ENCODE data around the gene GPC1. TPM values are rescaled to one million over a fixed set of nuclear protein-coding genes. Genes with fewer than 3 reads are reported as not detected.

GPC1 gene
- total and polyA plus RNA-seq, 2 of the 13 experiments (the other 11 are each of a cell fraction or from before 2014, with no cell fraction given), result 4.0 to 5.5 TPM

- Histone ChIP-seq H2AFZ (ENCODE audit: low read length) (no peak overlapping the region), H3K4me3 (replicated peaks in 1 of 3; ENCODE audit: insufficient read depth in 1 of 3, low read depth in 2 of 3, low read length in 3 of 3) (no peak overlapping the region), H4K20me1 (ENCODE audit: insufficient read depth, low read length) (peaks cover 15% of the 10 kb centered on the region; the same call in 1 of the 2 replicates), H3K27ac (ENCODE audit: extremely low read length, insufficient read depth, low read length) (no peak overlapping the region), H3K79me2 (ENCODE audit: insufficient read depth, low read length) (no peaks in the 10 kb centered on the region), H3K4me2 (ENCODE audit: low read depth, low read length) (no peak overlapping the region), H3K9ac (ENCODE audit: insufficient read depth, low read depth, low read length) (no peak overlapping the region), H3K36me3 (replicated peaks in 1 of 2; ENCODE audit: control insufficient read depth in 1 of 2, insufficient read depth in 2 of 2, low read length in 2 of 2) (no peaks in the 10 kb centered on the region), H3K27me3 (ENCODE audit: control insufficient read depth in 1 of 2, insufficient read depth in 2 of 2, low read length in 2 of 2) (peaks cover 30 to 68% of the 10 kb centered on the region in 2 experiments; a peak in 4 of 5 replicates), H3K9me3 (ENCODE audit: low read length) (no peaks in the 10 kb centered on the region), H3K4me1 (ENCODE audit: insufficient read depth, low read length) (peaks cover 15% of the 10 kb centered on the region)
- no peak for FAIRE-seq
- DNase-seq (ENCODE audit: low spot score), result no peak
- ATAC-seq, result no peak
- no TSS peak for BruUV-seq (replicated peaks)
- ChIA-PET CTCF (ENCODE audit: low intra/inter-chr PET ratio, low total read pairs) (no interaction called here), POLR2A (interaction anchor here (1.2 kb wide), 1 partner anchor 198 kb away, joined by 3 read pairs; no protein-coding TSS in a partner anchor)
- 51% methylated on average over 17 of the region's 22 CpGs for whole genome bisulfite sequencing (ENCODE audit: low lambda C conversion rate)
- in situ Hi-C loops (cut with HindIII; ENCODE audit: extremely low pct_ligation_motif_present, low pct_unique_long_range_greater_than_20kb), result no loop called here
- TF ChIP-seq ZNF800 (CRISPR knock-in tag; IDR thresholded peaks at IDR 0.05) (0 out of 2 replicates have a peak, but pooled peaks have one; percentile 7), ZBTB7B (CRISPR knock-in tag; IDR thresholded peaks at IDR 0.05) (no peak), MBD4 (IDR thresholded peaks at IDR 0.05; ENCODE audit: borderline replicate concordance, low read length) (no peak)
- intact Hi-C loops (cut with micrococcal nuclease; ENCODE audit: unreplicated experiment), result no loop called here
Observed at GRCh38 chr2:240449764-240450531, 14.5 kb downstream of the GPC1 start.

GRCh38 chr2:240450532-240451107 is 15.2 kb downstream of the GPC1 start:
- no TSS peak for BruUV-seq (replicated peaks)
- Histone ChIP-seq H3K36me3 (replicated peaks in 1 of 2; ENCODE audit: control insufficient read depth in 1 of 2, insufficient read depth in 2 of 2, low read length in 2 of 2) (no peaks in the 10 kb centered on the region), H4K20me1 (ENCODE audit: insufficient read depth, low read length) (peaks cover 16% of the 10 kb centered on the region; the same call in 1 of the 2 replicates), H3K4me3 (replicated peaks in 1 of 3; ENCODE audit: insufficient read depth in 1 of 3, low read depth in 2 of 3, low read length in 3 of 3) (no peak overlapping the region), H3K27me3 (ENCODE audit: control insufficient read depth in 1 of 2, insufficient read depth in 2 of 2, low read length in 2 of 2) (peaks cover 31 to 75% of the 10 kb centered on the region in 2 experiments), H3K9ac (ENCODE audit: insufficient read depth, low read depth, low read length) (no peak overlapping the region), H3K27ac (ENCODE audit: extremely low read length, insufficient read depth, low read length) (no peak overlapping the region), H3K4me2 (ENCODE audit: low read depth, low read length) (no peak overlapping the region), H3K4me1 (ENCODE audit: insufficient read depth, low read length) (peaks cover 22% of the 10 kb centered on the region), H3K79me2 (ENCODE audit: insufficient read depth, low read length) (no peaks in the 10 kb centered on the region), H2AFZ (ENCODE audit: low read length) (no peak overlapping the region), H3K9me3 (ENCODE audit: low read length) (no peaks in the 10 kb centered on the region)
- POLR2A ChIA-PET, result interaction anchor here (1.2 kb wide), 1 partner anchor 199 kb away, joined by 3 read pairs; no protein-coding TSS in a partner anchor
- in situ Hi-C loops (cut with HindIII; ENCODE audit: extremely low pct_ligation_motif_present, low pct_unique_long_range_greater_than_20kb), result no loop called here
- TF ChIP-seq CBX2 (IDR thresholded peaks at IDR 0.05; ENCODE audit: low read depth, low read length) (no peak), CBX2 (CRISPR knock-in tag; IDR thresholded peaks at IDR 0.05; ENCODE audit: low read depth) (no peak), ZNF770 (CRISPR knock-in tag; IDR thresholded peaks at IDR 0.05) (0 out of 2 replicates have a peak, but pooled peaks have one; percentile 21)
- ATAC-seq (no peak), FAIRE-seq (no peak), DNase-seq (ENCODE audit: low spot score) (no peak)
- intact Hi-C loops (cut with micrococcal nuclease; ENCODE audit: unreplicated experiment), result no loop called here
- CTCF ChIA-PET (ENCODE audit: low intra/inter-chr PET ratio, low total read pairs), result no interaction called here
- WGBS (ENCODE audit: low lambda C conversion rate), result 32% methylated on average over 13 of the region's 16 CpGs
